Peyer's patch (tissue), 4 donors: Measurements from ENCODE around the gene CNKSR3. TPM values are rescaled to one million over a fixed set of nuclear protein-coding genes. Genes with fewer than 3 reads are reported as not detected.

Experiments used
- DNase-seq, 3 donors: peaks; one replicate each; pipeline ENCODE4 v3.0.0-alpha.2; 2017 to 2019
- H3K27ac ChIP-seq, 4 donors: fragments of 200-600 bp; sonication (generic); one replicate each; pipeline ENCODE4 v1.5.1; 2016 to 2019
- H3K27me3 ChIP-seq, 2 donors: fragments of 200-600 bp; sonication (generic); one replicate each; pipeline ENCODE4 v1.5.1; 2019
- H3K36me3 ChIP-seq, 3 donors: fragments of 200-600 bp; sonication (generic); one replicate each; pipeline ENCODE4 v1.5.1; 2016 to 2019
- H3K4me1 ChIP-seq, 4 donors: fragments of 200-600 bp; sonication (generic); one replicate each; pipeline ENCODE4 v1.5.1; 2016 to 2019
- H3K4me3 ChIP-seq, 4 donors: fragments of 200-600 bp; sonication (generic); 1 replicate in 3 of 4; 2 replicates in 1 of 4; pipeline ENCODE4 v1.5.1; 2016 to 2019; ENCODE audit warnings: mild to moderate bottlenecking in 1 of 4
- H3K9me3 ChIP-seq, 4 donors: fragments of 200-600 bp; sonication (generic); one replicate each; pipeline ENCODE4 v1.5.1; 2016 to 2019; ENCODE audit warnings: mild to moderate bottlenecking in 1 of 4
- POLR2A ChIP-seq, 2 donors: fragments of 450-650 bp; IDR thresholded peaks; one replicate each; pipeline ENCODE4 v1.5.1; 2017; ENCODE audit warnings: antibody characterized with exemption in 2 of 2, mild to moderate bottlenecking in 2 of 2, moderate library complexity in 2 of 2
- total RNA-seq, 4 donors: library from RNA; depleted of rRNA; stranded (reverse); fragments of >200 nt; gene quantifications; one replicate each; pipeline ENCODE4 v1.1.0, GENCODE V29; 2016
- TF ChIP-seq, protein P1 (sequence below), 6 experiments: fragments of 450-650 bp in 4 of 6; fragments of 200-600 bp in 2 of 6; sonication (generic) in 1 of 6; IDR thresholded peaks; one replicate each; pipeline ENCODE4 v1.5.1; 2017 to 2019; ENCODE audit warnings: antibody characterized with exemption in 6 of 6, mild to moderate bottlenecking in 3 of 6, moderate library complexity in 1 of 6

Gene CNKSR3
- total RNA-seq, 4 donors from 2014 or later: 29.6 to 34.5 (median 30.1) TPM

DNA sequence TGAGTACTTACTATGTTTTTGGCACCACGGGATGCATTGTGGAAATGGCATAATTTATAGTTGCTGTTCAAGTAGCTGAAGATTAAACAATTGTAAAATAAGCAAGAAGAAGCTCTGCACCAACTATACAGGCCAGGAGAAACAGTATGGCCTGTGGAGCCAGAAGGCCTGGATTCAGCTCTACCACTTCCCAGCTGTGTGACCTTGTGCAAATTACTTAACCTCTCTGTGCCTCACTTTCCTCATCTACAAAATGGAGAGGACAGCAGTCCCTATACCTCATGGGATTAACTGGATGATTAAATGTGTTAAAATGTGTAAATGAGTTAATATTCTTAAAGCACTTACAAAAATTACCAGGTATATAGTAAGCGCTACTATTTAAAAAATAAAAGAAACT, 49.1 kb downstream of the CNKSR3 start:
- DNase-seq: no peak
- no peaks in the 10 kb centered on the region for H3K27me3 ChIP-seq
- H3K36me3 ChIP-seq: no peaks in the 10 kb centered on the region
- no peaks in the 10 kb centered on the region for H3K9me3 ChIP-seq
- H3K4me3 ChIP-seq: no peak overlapping the region
- peaks cover 0 to 4% (median 0%) of the 10 kb centered on the region in 4 donors for H3K4me1 ChIP-seq
- no peak overlapping the region for H3K27ac ChIP-seq
- TF ChIP-seq, protein P1, sequence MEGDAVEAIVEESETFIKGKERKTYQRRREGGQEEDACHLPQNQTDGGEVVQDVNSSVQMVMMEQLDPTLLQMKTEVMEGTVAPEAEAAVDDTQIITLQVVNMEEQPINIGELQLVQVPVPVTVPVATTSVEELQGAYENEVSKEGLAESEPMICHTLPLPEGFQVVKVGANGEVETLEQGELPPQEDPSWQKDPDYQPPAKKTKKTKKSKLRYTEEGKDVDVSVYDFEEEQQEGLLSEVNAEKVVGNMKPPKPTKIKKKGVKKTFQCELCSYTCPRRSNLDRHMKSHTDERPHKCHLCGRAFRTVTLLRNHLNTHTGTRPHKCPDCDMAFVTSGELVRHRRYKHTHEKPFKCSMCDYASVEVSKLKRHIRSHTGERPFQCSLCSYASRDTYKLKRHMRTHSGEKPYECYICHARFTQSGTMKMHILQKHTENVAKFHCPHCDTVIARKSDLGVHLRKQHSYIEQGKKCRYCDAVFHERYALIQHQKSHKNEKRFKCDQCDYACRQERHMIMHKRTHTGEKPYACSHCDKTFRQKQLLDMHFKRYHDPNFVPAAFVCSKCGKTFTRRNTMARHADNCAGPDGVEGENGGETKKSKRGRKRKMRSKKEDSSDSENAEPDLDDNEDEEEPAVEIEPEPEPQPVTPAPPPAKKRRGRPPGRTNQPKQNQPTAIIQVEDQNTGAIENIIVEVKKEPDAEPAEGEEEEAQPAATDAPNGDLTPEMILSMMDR (IDR thresholded peaks at IDR 0.05): no peak
- no peak for TF ChIP-seq POLR2A (IDR thresholded peaks at IDR 0.05)

DNA sequence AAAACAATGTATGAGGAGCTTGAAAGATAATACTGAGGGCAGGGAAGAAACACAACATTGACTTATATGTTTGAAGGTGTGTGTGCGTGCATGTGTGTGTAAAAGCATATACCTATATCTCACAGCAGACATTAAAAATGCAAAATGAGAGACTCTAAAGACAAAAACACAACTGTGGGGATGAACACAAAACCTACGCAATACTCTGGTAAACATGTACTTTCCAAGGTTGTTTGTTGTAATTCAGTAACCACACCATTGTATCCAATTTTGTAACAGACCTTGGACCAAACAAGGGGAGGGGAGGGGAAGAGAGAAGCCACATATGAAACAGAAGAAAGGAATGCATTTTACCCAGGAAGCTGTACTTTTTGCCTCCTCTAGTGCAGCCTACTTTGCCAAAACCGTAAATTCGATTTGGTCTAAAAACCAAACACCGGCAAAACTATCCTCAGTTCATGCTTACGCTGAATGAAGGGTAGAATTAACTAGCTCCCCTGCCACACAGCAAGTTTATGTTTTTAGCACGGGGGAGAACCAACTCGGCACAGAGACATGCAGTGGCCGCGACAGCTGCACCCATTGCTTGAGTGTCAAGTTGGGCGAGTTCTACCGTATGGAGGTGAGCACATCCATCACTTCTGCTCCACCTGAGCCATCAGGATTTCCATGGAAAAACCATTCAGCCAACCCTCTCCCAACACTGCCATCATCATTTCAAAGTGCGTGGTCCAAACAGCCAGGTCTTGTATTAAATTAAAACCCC, 50.0 kb downstream of the CNKSR3 start:
- DNase-seq: no peak

DNA sequence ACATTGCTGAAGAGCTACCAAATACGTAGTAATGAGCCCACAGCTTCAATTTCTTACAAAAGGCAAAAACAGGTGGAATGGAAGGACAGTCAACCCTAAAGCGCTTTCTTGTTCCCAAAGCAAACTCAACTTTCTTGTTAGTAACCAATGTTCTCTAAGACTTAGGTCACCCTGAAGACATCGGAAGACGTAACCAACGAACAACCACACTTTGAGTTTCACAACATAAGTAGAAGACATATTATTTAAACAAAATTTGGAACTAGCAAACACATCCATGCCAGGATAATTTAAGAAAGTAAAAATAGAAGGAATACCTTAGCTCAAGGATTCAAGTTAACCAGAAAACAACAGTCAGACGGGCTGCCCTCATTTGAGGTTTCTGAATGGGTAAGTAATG, 51.0 kb downstream of the CNKSR3 start:
- Histone ChIP-seq H3K27ac (peak overlapping the region in 1 of 4 donors; percentile 19), H3K36me3 (no peaks in the 10 kb centered on the region), H3K4me3 (no peak overlapping the region), H3K9me3 (no peaks in the 10 kb centered on the region), H3K4me1 (peaks cover 0 to 4% (median 0%) of the 10 kb centered on the region in 4 donors), H3K27me3 (no peaks in the 10 kb centered on the region)
- TF ChIP-seq, protein P1 (IDR thresholded peaks at IDR 0.05): no peak
- TF ChIP-seq POLR2A (IDR thresholded peaks at IDR 0.05): no peak
- no peak for DNase-seq

More for the DNA sequence above, 50.0 kb downstream of the CNKSR3 start:
- Histone ChIP-seq H3K36me3 (no peaks in the 10 kb centered on the region), H3K4me3 (no peak overlapping the region), H3K27ac (no peak overlapping the region), H3K27me3 (no peaks in the 10 kb centered on the region), H3K4me1 (peaks cover 0 to 4% (median 0%) of the 10 kb centered on the region in 4 donors), H3K9me3 (no peaks in the 10 kb centered on the region)
- TF ChIP-seq, protein P1 (IDR thresholded peaks at IDR 0.05): no peak
- TF ChIP-seq POLR2A (IDR thresholded peaks at IDR 0.05): no peak

DNA sequence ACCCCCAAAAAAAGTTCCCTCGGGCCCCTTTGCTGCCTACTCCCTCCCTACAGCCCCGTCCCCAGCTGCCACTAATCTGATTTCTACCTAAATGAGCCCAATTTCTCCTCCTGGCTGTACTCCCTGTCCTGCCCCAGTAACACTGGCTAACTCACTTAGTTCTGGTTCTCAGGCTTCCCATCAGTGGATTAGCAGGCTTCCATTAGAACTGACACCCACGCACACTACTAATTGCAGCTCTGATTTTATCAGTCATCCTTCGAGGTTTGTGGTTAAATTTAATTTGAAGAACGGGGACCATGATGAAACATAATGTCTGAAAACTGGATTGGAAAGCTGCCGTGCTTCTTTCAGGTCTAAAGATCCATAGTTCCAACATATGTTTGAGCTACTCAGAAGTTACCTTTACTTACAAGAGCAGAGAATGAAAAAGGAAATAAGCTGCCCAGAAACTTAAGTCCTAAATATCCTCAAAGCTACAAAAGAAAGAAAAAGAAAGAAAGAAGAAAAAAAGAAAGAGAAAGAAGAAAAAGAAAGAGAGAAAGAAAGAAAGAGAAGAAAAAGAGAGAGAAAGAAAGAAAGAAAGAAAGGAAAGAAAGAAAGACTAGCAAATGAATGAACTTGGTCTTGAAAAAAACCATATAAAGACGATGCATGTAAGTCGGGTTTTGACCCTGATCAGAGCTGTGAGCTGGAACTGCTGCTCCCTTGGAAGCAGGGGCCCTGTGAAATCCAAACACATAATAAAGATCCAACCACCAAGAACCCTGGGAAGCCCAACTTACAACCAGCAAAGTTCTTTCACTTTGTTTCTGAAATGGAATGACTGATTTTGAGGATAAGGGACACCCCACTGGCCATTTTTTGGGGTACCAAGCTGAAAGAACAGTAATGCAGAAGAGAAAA, 51.7 kb downstream of the CNKSR3 start:
- Histone ChIP-seq H3K27ac (peak overlapping the region in 1 of 4 donors; percentile 19), H3K9me3 (no peaks in the 10 kb centered on the region), H3K4me1 (no peaks in the 10 kb centered on the region), H3K27me3 (no peaks in the 10 kb centered on the region), H3K36me3 (no peaks in the 10 kb centered on the region), H3K4me3 (no peak overlapping the region)
- DNase-seq: no peak
- TF ChIP-seq, protein P1 (IDR thresholded peaks at IDR 0.05): no peak
- no peak for TF ChIP-seq POLR2A (IDR thresholded peaks at IDR 0.05)

DNA sequence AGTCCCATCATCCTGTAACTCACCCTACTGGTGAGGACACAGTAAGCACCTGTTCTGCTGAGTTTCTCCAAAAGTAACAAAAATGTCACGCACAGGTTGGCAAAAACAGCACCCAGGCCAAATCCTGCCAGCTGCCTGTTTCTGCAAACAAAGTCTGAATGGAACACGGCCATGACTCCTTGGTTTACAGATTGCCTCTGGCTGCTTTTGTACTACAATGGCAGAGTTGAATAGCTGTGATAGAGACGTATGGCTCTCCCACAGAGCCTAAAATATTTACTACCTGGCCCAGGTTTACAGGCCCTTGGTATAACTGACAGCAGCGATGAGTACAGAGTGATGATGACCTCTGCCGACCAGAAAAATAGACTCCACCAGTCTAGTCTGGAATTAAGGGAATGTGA, 52.6 kb downstream of the CNKSR3 start:
- H3K9me3 ChIP-seq: no peaks in the 10 kb centered on the region
- H3K4me1 ChIP-seq: no peaks in the 10 kb centered on the region
- H3K4me3 ChIP-seq: no peak overlapping the region
- DNase-seq: no peak
- TF ChIP-seq, protein P1 (IDR thresholded peaks at IDR 0.05): no peak
- TF ChIP-seq POLR2A (IDR thresholded peaks at IDR 0.05): no peak
- H3K36me3 ChIP-seq: no peaks in the 10 kb centered on the region
- H3K27ac ChIP-seq: peak overlapping the region in 1 of 4 donors; percentile 19
- no peaks in the 10 kb centered on the region for H3K27me3 ChIP-seq
